ENCODE data around the gene DCXR. TPM values are rescaled to one million over a fixed set of nuclear protein-coding genes. Genes with fewer than 3 reads are reported as not detected.

Gene DCXR
- total RNA-seq, 4 donors from 2014 or later, result 89.1 to 162 (median 135) TPM

GRCh38 chr17:82013341-82013740 is 24.2 kb downstream of the DCXR start:
- no peak for DNase-seq
- H3K27ac ChIP-seq, result peak overlapping the region in 3 of 4 donors; percentile 34 to 61 (median 34)
- H3K4me3 ChIP-seq, result no peak overlapping the region
- peaks cover 0 to 46% (median 4%) of the 10 kb centered on the region in 3 donors for H3K36me3 ChIP-seq
- H3K4me1 ChIP-seq, result peaks cover 6 to 35% (median 9%) of the 10 kb centered on the region in 3 donors
- TF ChIP-seq, protein P1, sequence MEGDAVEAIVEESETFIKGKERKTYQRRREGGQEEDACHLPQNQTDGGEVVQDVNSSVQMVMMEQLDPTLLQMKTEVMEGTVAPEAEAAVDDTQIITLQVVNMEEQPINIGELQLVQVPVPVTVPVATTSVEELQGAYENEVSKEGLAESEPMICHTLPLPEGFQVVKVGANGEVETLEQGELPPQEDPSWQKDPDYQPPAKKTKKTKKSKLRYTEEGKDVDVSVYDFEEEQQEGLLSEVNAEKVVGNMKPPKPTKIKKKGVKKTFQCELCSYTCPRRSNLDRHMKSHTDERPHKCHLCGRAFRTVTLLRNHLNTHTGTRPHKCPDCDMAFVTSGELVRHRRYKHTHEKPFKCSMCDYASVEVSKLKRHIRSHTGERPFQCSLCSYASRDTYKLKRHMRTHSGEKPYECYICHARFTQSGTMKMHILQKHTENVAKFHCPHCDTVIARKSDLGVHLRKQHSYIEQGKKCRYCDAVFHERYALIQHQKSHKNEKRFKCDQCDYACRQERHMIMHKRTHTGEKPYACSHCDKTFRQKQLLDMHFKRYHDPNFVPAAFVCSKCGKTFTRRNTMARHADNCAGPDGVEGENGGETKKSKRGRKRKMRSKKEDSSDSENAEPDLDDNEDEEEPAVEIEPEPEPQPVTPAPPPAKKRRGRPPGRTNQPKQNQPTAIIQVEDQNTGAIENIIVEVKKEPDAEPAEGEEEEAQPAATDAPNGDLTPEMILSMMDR (IDR thresholded peaks at IDR 0.05), result no peak
- TF ChIP-seq POLR2A (IDR thresholded peaks at IDR 0.05), result no peak
- 80% methylated on average over 2 of the region's 22 CpGs; no CpG with 5 or more reads in 1 of the 2 donors for WGBS, 2 donors
- intact Hi-C loops (cut with DNase I), result no loop called here
- H3K27me3 ChIP-seq, result no peaks in the 10 kb centered on the region
- no peaks in the 10 kb centered on the region for H3K9me3 ChIP-seq

DNA sequence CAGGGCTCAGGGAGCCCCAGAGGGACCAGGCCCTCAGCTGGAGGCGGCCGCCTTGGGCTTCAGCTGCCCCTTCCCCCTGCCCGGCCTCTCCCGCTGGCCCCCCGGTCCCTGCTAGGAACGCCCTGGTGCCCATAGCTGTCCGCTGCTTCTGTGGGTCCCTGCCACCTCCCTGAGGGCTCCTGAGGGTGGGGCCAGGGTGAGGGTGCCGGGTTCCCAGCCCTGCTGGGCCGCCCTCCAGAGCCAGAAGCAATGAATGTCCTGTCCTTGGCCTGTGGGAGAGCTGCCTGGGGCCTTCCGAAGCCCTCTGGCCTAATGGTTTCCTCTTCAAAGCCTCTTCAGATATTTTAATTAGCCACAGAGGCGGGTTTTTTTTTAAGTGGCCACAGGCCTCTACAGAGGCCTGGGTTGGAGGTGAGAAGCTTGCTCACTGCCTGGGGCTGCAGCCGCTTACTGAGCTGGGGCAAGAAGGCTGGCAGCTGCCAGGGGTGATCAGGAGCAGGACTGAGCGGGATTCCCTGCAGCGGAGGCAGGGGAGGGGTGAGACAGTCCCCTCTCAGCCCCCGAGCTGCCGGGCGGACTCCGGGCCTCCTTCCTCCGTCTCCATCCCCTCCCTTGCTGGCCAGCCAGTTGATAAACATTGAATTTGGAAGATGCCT is 24.7 kb downstream of the DCXR start:
- H3K4me3 ChIP-seq, result no peak overlapping the region
- no peaks in the 10 kb centered on the region for H3K9me3 ChIP-seq
- H3K4me1 ChIP-seq, result peaks cover 6 to 35% (median 9%) of the 10 kb centered on the region in 3 donors
- intact Hi-C loops (cut with DNase I), result no loop called here
- no peak for DNase-seq
- H3K27ac ChIP-seq, result peak overlapping the region in 3 of 4 donors; percentile 34 to 61 (median 34)
- H3K27me3 ChIP-seq, result no peaks in the 10 kb centered on the region
- 45 to 60% methylated on average over 3 to 7 of the region's 19 CpGs for WGBS, 2 donors
- no peak for TF ChIP-seq POLR2A (IDR thresholded peaks at IDR 0.05)
- TF ChIP-seq, protein P1 (IDR thresholded peaks at IDR 0.05), result no peak
- H3K36me3 ChIP-seq, result peaks cover 0 to 40% (median 0%) of the 10 kb centered on the region in 3 donors

DNA sequence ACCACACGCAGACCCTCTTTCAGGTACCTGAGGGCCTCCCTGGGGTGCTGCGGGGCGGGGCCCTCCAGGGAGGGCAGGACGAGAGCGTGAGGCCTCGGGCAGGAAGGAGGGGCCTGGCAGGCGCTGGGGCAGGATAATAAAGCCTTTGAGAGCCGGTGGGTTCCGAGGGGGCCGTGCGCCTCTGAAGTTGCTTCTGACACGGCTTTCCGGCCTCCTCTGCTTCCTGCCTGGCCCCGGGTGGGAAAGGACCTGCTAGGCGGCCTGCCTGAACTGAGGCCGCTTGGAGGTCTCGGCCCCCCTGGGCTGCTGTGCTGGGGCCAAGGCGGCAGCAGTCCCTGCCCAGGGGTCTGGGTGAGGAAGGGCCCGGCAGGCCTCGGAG is 25.2 kb downstream of the DCXR start:
- no peaks in the 10 kb centered on the region for H3K27me3 ChIP-seq
- H3K4me1 ChIP-seq, result peaks cover 6 to 35% (median 9%) of the 10 kb centered on the region in 3 donors
- intact Hi-C loops (cut with DNase I), result no loop called here
- H3K27ac ChIP-seq, result peak overlapping the region in 2 of 4 donors; percentile 34 to 61
- no peaks in the 10 kb centered on the region for H3K9me3 ChIP-seq
- no peak for DNase-seq
- peaks cover 0 to 36% (median 0%) of the 10 kb centered on the region in 3 donors for H3K36me3 ChIP-seq
- TF ChIP-seq POLR2A (IDR thresholded peaks at IDR 0.05), result no peak
- TF ChIP-seq, protein P1 (IDR thresholded peaks at IDR 0.05), result no peak
- 85% methylated on average over 4 of the region's 20 CpGs; no CpG with 5 or more reads in 1 of the 2 donors for WGBS, 2 donors
- H3K4me3 ChIP-seq, result no peak overlapping the region

DNA sequence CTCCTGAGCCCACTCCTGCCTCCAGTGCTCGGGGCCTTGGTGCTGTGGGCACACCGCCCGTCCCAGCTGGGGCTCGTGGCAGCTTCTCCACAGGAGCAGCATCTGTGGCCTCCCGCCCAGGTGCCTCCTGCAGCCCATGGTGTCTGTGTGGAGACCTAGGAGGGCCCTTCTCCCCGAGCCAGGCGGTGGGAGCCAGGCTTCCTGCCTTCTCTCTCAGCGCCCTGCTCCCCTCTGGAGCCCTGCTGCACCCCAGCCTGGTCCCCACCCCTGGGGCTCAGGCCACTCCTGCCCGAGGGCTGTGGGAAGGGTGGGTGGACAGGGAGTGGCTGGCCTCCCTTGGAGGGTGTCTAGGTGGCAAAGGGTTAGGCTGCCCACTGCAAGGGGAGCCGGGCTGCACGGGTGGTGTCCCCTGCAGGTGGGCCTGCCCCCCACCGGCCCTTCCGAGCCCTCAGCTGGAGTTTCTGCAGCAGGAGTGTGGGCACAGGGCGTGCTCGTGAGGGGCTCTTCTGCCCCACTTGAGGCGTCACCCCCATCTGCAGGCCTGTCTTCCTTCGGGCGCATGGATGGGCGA is 25.8 kb downstream of the DCXR start:
- Histone ChIP-seq H3K27me3 (no peaks in the 10 kb centered on the region), H3K9me3 (no peaks in the 10 kb centered on the region), H3K4me1 (peaks cover 7 to 37% (median 9%) of the 10 kb centered on the region in 3 donors), H3K36me3 (peaks cover 0 to 35% (median 0%) of the 10 kb centered on the region in 3 donors), H3K4me3 (no peak overlapping the region), H3K27ac (no peak overlapping the region)
- TF ChIP-seq, protein P1 (IDR thresholded peaks at IDR 0.05), result no peak
- TF ChIP-seq POLR2A (IDR thresholded peaks at IDR 0.05), result no peak
- 81% methylated on average over 3 of the region's 19 CpGs; no CpG with 5 or more reads in 1 of the 2 donors for WGBS, 2 donors
- intact Hi-C loops (cut with DNase I), result no loop called here
- no peak for DNase-seq

Measured in esophagus squamous epithelium (tissue), 5 donors.